OCI-LY7 (cell line): ENCODE measurements around the gene GUCA1C.

Source experiments
- CTCF ChIP-seq: fragments of 200-600 bp; sonication (generic); conservative IDR thresholded peaks from 2 replicates; pipeline ENCODE4 v1.5.1; 2014; ENCODE audit warnings: mild to moderate bottlenecking, antibody characterized with exemption, low read length, moderate library complexity, mixed read lengths
- EZH2phosphoT487 ChIP-seq: fragments of 200-600 bp; sonication (generic); IDR thresholded peaks from 2 replicates; pipeline ENCODE4 v1.6.1; 2018; ENCODE audit warnings: low read depth, borderline replicate concordance, mild to moderate bottlenecking, mixed run types, antibody characterized with exemption, low read length, moderate library complexity, mixed read lengths

- TF ChIP-seq CTCF (no peak), EZH2phosphoT487 (no peak)
These were observed 73.8 kb downstream of the GUCA1C start for GRCh38 chr3:108879915-108880314.
